GM23248 (cell line): ENCODE measurements around the gene NRIP3. TPM values are rescaled to one million over a fixed set of nuclear protein-coding genes. Genes with fewer than 3 reads are reported as not detected.

Experiments used
- DNase-seq: peaks from one replicate; pipeline ENCODE4 v3.0.0-alpha.2; 2015
- H2AFZ ChIP-seq: fragments of 200-600 bp; sonication (generic); 2 replicates; pipeline ENCODE4 v1.6.1; 2016; ENCODE audit warnings: antibody characterized with exemption
- H3F3A ChIP-seq: fragments of 200-600 bp; sonication (generic); 2 replicates; pipeline ENCODE4 v1.6.1; 2016; ENCODE audit warnings: mild to moderate bottlenecking, antibody characterized with exemption, mixed run types; ENCODE audit not compliant: insufficient read depth
- H3K27ac ChIP-seq: fragments of 200-600 bp; sonication (generic); 2 replicates; pipeline ENCODE4 v1.5.1; 2016; ENCODE audit warnings: mild to moderate bottlenecking
- H3K27me3 ChIP-seq: fragments of 200-600 bp; sonication (generic); replicated peaks from 2 replicates; pipeline ENCODE4 v1.6.1; 2016; ENCODE audit warnings: mild to moderate bottlenecking; ENCODE audit not compliant: insufficient read depth
- H3K36me3 ChIP-seq: fragments of 200-600 bp; sonication (generic); 2 replicates; pipeline ENCODE4 v1.6.1; 2016; ENCODE audit warnings: low read depth, mild to moderate bottlenecking
- H3K4me1 ChIP-seq: fragments of 200-600 bp; sonication (generic); 2 replicates; pipeline ENCODE4 v1.6.1; 2016; ENCODE audit warnings: mild to moderate bottlenecking; ENCODE audit not compliant: insufficient read depth
- H3K4me2 ChIP-seq: fragments of 200-600 bp; sonication (generic); one replicate; pipeline ENCODE4 v1.6.1; 2016; ENCODE audit warnings: mild to moderate bottlenecking; ENCODE audit not compliant: unreplicated experiment
- H3K4me3 ChIP-seq: fragments of 200-600 bp; sonication (generic); 2 replicates; pipeline ENCODE4 v1.5.1; 2016; ENCODE audit warnings: mild to moderate bottlenecking
- H3K79me2 ChIP-seq: fragments of 200-600 bp; sonication (generic); 2 replicates; pipeline ENCODE4 v1.6.1; 2016; ENCODE audit warnings: mild to moderate bottlenecking; ENCODE audit not compliant: insufficient read depth
- H3K9ac ChIP-seq: fragments of 200-600 bp; sonication (generic); 2 replicates; pipeline ENCODE4 v1.6.1; 2016; ENCODE audit warnings: mild to moderate bottlenecking
- H3K9me2 ChIP-seq: fragments of 200-600 bp; sonication (generic); 2 replicates; pipeline ENCODE4 v1.6.1; 2016; ENCODE audit warnings: mixed run types, mild to moderate bottlenecking, moderate library complexity; ENCODE audit not compliant: insufficient read depth
- H3K9me3 ChIP-seq: fragments of 200-600 bp; sonication (generic); one replicate; pipeline ENCODE4 v1.6.1; 2017; ENCODE audit warnings: low read depth
- H4K20me1 ChIP-seq: fragments of 200-600 bp; sonication (generic); 2 replicates; pipeline ENCODE4 v1.6.0; 2016; ENCODE audit not compliant: insufficient read depth
- EZH2 ChIP-seq: fragments of 200-600 bp; sonication (generic); IDR thresholded peaks from 2 replicates; pipeline ENCODE4 v1.6.1; 2018; ENCODE audit warnings: antibody characterized with exemption, mild to moderate bottlenecking; ENCODE audit not compliant: insufficient read depth, poor library complexity, severe bottlenecking
- EZH2phosphoT487 ChIP-seq: fragments of 200-600 bp; sonication (generic); IDR thresholded peaks from 2 replicates; pipeline ENCODE4 v1.6.1; 2018; ENCODE audit warnings: antibody characterized with exemption, moderate library complexity, mild to moderate bottlenecking, low read depth; ENCODE audit not compliant: insufficient read depth
- WGBS, 2 experiments: methylation state at CpG; one replicate each; pipeline ENCODE4 v1.1.6; 2015 to 2017; ENCODE audit warnings: low lambda C conversion rate in 2 of 2, low coverage in 1 of 2; ENCODE audit errors: missing lambda C conversion rate in 2 of 2; 5-methylcytosine and 5-hydroxymethylcytosine counted together
- in situ Hi-C: fragments of 300-500 bp; cut with MboI; formaldehyde crosslinking; loops from 2 replicates; pipeline ENCODE4 v1.15.0; 2020
- polyA plus RNA-seq: library from polyadenylated mRNA; unstranded; fragments of >200 nt; fragmentation: Nextera tagmentation; extraction: Ambion mirVana; gene quantifications from 2 replicates; pipeline ENCODE4 v1.2.1, GENCODE V29; 2016
- total RNA-seq: library from RNA; depleted of rRNA; stranded (reverse); fragments of >200 nt; shearing (Covaris generic); gene quantifications from 2 replicates; pipeline ENCODE4 v1.2.3, GENCODE V29; 2014

The NRIP3 gene
- total and polyA plus RNA-seq, 2 experiments from 2014 or later: 4.8 to 10.8 TPM

DNA sequence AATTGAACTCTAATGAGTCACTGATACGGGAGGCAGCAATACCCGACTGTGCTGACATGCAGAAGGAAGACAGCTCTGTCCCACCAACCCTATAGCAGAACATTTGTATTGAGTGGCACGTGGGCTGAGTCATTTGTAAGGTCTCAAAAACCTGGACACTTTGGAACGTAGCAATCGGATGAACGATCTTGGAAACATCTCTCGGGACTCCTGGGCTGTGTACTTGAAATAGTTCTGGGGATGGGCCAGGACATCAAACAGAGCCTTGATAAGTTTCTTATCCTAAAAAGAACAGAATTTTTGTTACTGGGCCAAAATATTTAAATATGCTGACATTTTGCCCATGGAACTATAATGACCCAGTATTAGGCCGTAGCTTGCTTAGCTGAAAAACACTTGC, 17.1 kb upstream of the NRIP3 start:
- Histone ChIP-seq H3K9me2 (no peaks in the 10 kb centered on the region), H3K4me1 (peaks cover 16% of the 10 kb centered on the region; the same call in 1 of the 2 replicates), H3K27ac (no peak overlapping the region), H3K4me3 (no peak overlapping the region), H3K9ac (no peak overlapping the region), H3K79me2 (no peaks in the 10 kb centered on the region), H4K20me1 (no peaks in the 10 kb centered on the region), H2AFZ (no peak overlapping the region), H3K36me3 (no peaks in the 10 kb centered on the region), H3K9me3 (no peaks in the 10 kb centered on the region), H3K4me2 (no peak overlapping the region), H3F3A (0 out of 2 replicates have a peak, but pooled peaks cover 13% of the 10 kb centered on the region), H3K27me3 (no peaks in the 10 kb centered on the region)
- no peak for TF ChIP-seq EZH2phosphoT487
- no peak for TF ChIP-seq EZH2
- DNase-seq: no peak
- 95 to 96% methylated on average over 8 of the region's 8 CpGs for WGBS, 2 experiments
- in situ Hi-C loops: no loop called here

DNA sequence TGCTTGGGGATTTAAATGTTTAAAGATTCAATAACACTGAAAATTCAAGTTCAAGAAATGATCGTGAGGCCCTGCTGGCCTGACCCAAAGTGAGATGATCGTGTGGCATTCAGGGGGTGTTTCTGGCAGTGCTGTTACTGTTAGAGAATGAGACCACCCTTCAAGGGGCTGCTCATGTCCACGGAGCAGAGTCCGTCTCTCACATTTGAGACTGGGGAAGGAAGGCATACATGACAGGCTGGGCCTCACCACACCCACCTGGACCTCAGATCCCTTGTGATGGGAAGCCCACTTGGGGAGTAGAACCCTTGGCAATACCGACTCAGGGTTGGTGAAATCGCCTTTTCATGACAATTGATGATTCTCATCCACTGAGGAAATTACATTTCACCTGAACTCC, 16.1 kb upstream of the NRIP3 start:
- TF ChIP-seq EZH2: no peak
- no peak for TF ChIP-seq EZH2phosphoT487
- no peak overlapping the region for H3K4me2 ChIP-seq
- no peak for DNase-seq
- no peaks in the 10 kb centered on the region for H3K9me2 ChIP-seq
- H4K20me1 ChIP-seq: no peaks in the 10 kb centered on the region
- no peaks in the 10 kb centered on the region for H3K27me3 ChIP-seq
- H3K4me3 ChIP-seq: no peak overlapping the region
- H3K4me1 ChIP-seq: peaks cover 18% of the 10 kb centered on the region; the same call in 1 of the 2 replicates
- 0 out of 2 replicates have a peak, but pooled peaks cover 14% of the 10 kb centered on the region for H3F3A ChIP-seq
- no peak overlapping the region for H2AFZ ChIP-seq
- H3K9ac ChIP-seq: no peak overlapping the region
- H3K79me2 ChIP-seq: no peaks in the 10 kb centered on the region
- no peaks in the 10 kb centered on the region for H3K36me3 ChIP-seq
- H3K9me3 ChIP-seq: no peaks in the 10 kb centered on the region
- in situ Hi-C loops: no loop called here
- WGBS, 2 experiments: 95 to 96% methylated on average over 6 of the region's 6 CpGs
- H3K27ac ChIP-seq: no peak overlapping the region

DNA sequence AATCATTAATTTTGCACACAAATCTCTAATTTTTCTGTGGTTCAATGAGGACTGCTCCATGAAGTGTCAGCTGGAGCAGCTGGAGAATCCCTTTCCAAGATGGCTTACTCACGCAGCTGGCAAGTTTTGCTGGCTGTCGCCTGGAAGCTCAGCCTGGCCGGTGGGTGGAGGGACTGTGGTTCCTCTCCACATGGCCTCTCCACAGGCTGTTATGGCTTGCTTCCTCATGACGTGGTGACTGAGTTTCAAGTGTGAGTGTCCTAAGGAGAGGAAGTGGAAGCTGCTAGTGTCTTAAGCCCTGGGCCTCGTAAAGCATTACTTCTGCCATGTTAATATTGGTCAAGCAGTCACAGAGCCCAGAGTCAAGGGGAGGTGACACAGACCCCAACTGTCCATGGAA, 14.0 kb upstream of the NRIP3 start:
- Histone ChIP-seq H3K79me2 (no peaks in the 10 kb centered on the region), H3K4me3 (no peak overlapping the region), H3K36me3 (no peaks in the 10 kb centered on the region), H3K4me2 (no peak overlapping the region), H3F3A (0 out of 2 replicates have a peak, but pooled peaks cover 14% of the 10 kb centered on the region), H2AFZ (peak overlapping the region; percentile 67), H3K9me3 (no peaks in the 10 kb centered on the region), H3K27me3 (no peaks in the 10 kb centered on the region), H3K4me1 (peaks cover 18% of the 10 kb centered on the region; the same call in 1 of the 2 replicates), H4K20me1 (no peaks in the 10 kb centered on the region), H3K9me2 (no peaks in the 10 kb centered on the region), H3K9ac (no peak overlapping the region), H3K27ac (no peak overlapping the region)
- DNase-seq: peak; percentile 91
- TF ChIP-seq EZH2 (no peak), EZH2phosphoT487 (no peak)
- in situ Hi-C loops: no loop called here
- 11 to 12% methylated on average over 5 of the region's 5 CpGs for WGBS, 2 experiments

DNA sequence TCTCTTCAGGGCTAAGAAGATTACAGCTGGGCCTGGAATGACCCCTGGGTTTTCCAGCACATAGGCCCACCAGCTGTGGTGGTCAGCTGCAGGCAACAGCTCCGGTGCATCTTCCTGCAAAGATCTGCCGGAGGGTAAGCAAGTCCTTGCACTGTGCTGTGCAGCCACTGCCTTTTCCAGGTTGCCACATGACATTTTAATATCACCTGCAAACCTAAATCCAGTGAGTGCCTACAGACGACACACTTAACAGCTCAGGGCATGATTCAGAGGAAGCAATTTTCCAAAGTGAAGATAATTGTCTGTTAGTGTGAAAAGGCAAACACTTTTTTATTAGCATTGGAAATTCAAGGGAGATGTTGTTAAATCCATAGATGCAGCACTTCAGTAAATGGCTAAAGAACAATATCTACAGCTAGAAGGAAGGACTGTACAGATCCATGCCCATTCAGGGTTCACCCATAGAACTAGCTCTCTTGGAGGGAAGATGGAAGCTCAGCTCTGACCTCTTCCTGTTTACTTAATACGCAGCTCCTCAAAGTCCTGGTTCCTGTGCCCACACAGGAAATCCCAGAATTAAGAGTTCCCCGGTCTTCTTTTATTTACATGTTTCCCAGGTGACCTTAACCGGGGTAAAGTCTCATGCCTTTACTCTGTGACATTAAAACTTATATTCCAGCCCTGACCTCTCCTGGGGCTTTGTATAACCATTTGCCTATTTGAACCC, 13.3 kb upstream of the NRIP3 start:
- H3K27me3 ChIP-seq: no peaks in the 10 kb centered on the region
- in situ Hi-C loops: no loop called here
- no peak for TF ChIP-seq EZH2phosphoT487
- no peak for TF ChIP-seq EZH2
- H3K9ac ChIP-seq: no peak overlapping the region
- H3K9me2 ChIP-seq: no peaks in the 10 kb centered on the region
- H3K4me3 ChIP-seq: no peak overlapping the region
- 95 to 98% methylated on average over 6 of the region's 6 CpGs for WGBS, 2 experiments
- H3K9me3 ChIP-seq: no peaks in the 10 kb centered on the region
- no peak overlapping the region for H3K27ac ChIP-seq
- H4K20me1 ChIP-seq: no peaks in the 10 kb centered on the region
- no peak overlapping the region for H2AFZ ChIP-seq
- H3K36me3 ChIP-seq: no peaks in the 10 kb centered on the region
- DNase-seq: no peak
- H3K79me2 ChIP-seq: no peaks in the 10 kb centered on the region
- H3F3A ChIP-seq: 0 out of 2 replicates have a peak, but pooled peaks cover 14% of the 10 kb centered on the region
- peaks cover 18% of the 10 kb centered on the region; the same call in 1 of the 2 replicates for H3K4me1 ChIP-seq
- no peak overlapping the region for H3K4me2 ChIP-seq
